Type B pancreatic cell (in vitro differentiated cells): ENCODE data around the gene ANKRD11. TPM values are rescaled to one million over a fixed set of nuclear protein-coding genes. Genes with fewer than 3 reads are reported as not detected.
"Not testable (repeated sequence)": the region's sequence is repeated elsewhere in the genome, so short reads cannot be mapped to it uniquely, and the experiment has no call there.

Experiments used
- DNase-seq: peaks from one replicate; pipeline ENCODE4 v3.0.0; 2021; ENCODE audit warnings: mixed read lengths; ENCODE audit not compliant: unreplicated experiment; ENCODE audit errors: extremely low spot score
- H3K27ac Mint-ChIP-seq: 2 replicates; pipeline ENCODE4 v1.8.0; 2021; ENCODE audit warnings: mild to moderate bottlenecking, mixed read lengths
- H3K27me3 Mint-ChIP-seq: 2 replicates; pipeline ENCODE4 v1.8.0; 2021; ENCODE audit warnings: mixed read lengths
- H3K36me3 Mint-ChIP-seq: 2 replicates; pipeline ENCODE4 v1.8.0; 2021; ENCODE audit warnings: mixed read lengths
- H3K4me1 Mint-ChIP-seq: one replicate; pipeline ENCODE4 v1.8.0; 2021; ENCODE audit warnings: mixed read lengths; ENCODE audit not compliant: unreplicated experiment
- H3K4me3 Mint-ChIP-seq: 2 replicates; pipeline ENCODE4 v1.8.0; 2021; ENCODE audit warnings: mild to moderate bottlenecking, mixed read lengths
- H3K9me3 Mint-ChIP-seq: 2 replicates; pipeline ENCODE4 v1.8.0; 2021; ENCODE audit warnings: mixed read lengths
- total RNA-seq: library from RNA; stranded (reverse); gene quantifications from 2 replicates; pipeline ENCODE4 v1.2.1, GENCODE V29; 2021; ENCODE audit warnings: low replicate concordance
- TF ChIP-seq, protein P1 (sequence below): fragments of 200-600 bp; sonication (generic); conservative IDR thresholded peaks from 2 replicates; pipeline ENCODE4 v1.5.0; 2021; ENCODE audit warnings: antibody characterized with exemption, mild to moderate bottlenecking

The ANKRD11 gene
- total RNA-seq, 1 donor from 2014 or later: 153 TPM

DNA sequence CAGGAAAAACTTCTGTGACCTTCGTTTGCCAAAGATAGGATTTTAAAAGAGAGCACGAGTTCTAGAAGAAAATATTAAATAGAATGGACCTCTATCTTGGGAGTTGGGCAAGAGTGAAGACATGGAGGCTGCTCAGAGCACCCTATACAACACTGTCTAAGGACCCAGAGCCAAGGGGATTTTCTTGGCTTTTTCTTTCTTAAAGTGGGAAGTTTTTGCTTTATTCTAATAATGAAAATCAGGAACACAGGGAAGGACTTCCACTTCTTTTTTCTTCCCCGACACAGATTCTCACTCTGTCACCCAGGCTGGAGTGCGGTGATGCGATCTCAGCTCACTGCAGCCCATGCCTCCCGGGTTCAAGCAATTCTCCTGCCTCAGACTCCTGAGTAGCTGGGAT lies 178.7 kb downstream of the ANKRD11 start:
- DNase-seq: no peak
- TF ChIP-seq, protein P1, sequence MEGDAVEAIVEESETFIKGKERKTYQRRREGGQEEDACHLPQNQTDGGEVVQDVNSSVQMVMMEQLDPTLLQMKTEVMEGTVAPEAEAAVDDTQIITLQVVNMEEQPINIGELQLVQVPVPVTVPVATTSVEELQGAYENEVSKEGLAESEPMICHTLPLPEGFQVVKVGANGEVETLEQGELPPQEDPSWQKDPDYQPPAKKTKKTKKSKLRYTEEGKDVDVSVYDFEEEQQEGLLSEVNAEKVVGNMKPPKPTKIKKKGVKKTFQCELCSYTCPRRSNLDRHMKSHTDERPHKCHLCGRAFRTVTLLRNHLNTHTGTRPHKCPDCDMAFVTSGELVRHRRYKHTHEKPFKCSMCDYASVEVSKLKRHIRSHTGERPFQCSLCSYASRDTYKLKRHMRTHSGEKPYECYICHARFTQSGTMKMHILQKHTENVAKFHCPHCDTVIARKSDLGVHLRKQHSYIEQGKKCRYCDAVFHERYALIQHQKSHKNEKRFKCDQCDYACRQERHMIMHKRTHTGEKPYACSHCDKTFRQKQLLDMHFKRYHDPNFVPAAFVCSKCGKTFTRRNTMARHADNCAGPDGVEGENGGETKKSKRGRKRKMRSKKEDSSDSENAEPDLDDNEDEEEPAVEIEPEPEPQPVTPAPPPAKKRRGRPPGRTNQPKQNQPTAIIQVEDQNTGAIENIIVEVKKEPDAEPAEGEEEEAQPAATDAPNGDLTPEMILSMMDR: no peak

DNA sequence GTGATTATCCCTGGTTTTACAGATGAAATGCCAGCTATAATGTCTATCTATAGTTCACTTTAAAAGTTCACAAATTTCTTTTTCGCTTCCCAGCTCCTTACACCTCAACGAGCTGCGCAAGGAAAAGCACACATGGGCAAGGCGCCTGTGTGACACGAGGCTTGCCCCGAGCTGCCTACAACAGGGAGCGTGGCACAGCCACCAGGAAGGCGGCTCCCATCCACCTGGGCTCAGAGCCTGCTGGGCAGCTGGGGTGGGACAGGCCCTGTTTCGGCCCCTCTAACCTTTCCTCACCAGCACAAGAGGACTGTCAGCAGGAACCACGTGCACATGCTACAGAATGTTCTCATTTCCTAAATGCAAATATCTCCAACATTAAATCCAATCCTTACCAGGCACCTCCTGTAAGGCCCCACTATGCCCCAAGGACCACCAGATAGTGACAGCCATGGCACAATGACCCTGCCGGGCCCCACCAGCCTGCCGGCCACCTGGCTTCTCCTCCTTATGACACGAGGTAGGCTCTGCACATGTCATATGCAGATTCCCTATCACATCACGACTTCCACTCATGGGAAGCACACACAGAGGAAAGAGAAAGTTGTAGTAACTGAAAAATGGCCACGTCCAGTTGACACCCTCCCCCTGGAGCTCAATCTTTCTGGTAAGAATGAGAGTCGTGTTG lies 180.8 kb downstream of the ANKRD11 start:
- H3K4me3 Mint-ChIP-seq: no peak overlapping the region
- peaks cover 7% of the 10 kb centered on the region for H3K36me3 Mint-ChIP-seq
- no peaks in the 10 kb centered on the region for H3K27me3 Mint-ChIP-seq
- H3K9me3 Mint-ChIP-seq: no peaks in the 10 kb centered on the region
- H3K4me1 Mint-ChIP-seq: peaks cover 11% of the 10 kb centered on the region
- DNase-seq: no peak
- H3K27ac Mint-ChIP-seq: peak overlapping the region; percentile 20
- TF ChIP-seq, protein P1: no peak

More for the DNA sequence above, 178.7 kb downstream of the ANKRD11 start:
- Mint-ChIP-seq H3K4me1 (peaks cover 26% of the 10 kb centered on the region), H3K36me3 (peaks cover 9% of the 10 kb centered on the region), H3K4me3 (no peak overlapping the region), H3K27me3 (no peaks in the 10 kb centered on the region), H3K9me3 (no peaks in the 10 kb centered on the region), H3K27ac (peak overlapping the region; percentile 81)

DNA sequence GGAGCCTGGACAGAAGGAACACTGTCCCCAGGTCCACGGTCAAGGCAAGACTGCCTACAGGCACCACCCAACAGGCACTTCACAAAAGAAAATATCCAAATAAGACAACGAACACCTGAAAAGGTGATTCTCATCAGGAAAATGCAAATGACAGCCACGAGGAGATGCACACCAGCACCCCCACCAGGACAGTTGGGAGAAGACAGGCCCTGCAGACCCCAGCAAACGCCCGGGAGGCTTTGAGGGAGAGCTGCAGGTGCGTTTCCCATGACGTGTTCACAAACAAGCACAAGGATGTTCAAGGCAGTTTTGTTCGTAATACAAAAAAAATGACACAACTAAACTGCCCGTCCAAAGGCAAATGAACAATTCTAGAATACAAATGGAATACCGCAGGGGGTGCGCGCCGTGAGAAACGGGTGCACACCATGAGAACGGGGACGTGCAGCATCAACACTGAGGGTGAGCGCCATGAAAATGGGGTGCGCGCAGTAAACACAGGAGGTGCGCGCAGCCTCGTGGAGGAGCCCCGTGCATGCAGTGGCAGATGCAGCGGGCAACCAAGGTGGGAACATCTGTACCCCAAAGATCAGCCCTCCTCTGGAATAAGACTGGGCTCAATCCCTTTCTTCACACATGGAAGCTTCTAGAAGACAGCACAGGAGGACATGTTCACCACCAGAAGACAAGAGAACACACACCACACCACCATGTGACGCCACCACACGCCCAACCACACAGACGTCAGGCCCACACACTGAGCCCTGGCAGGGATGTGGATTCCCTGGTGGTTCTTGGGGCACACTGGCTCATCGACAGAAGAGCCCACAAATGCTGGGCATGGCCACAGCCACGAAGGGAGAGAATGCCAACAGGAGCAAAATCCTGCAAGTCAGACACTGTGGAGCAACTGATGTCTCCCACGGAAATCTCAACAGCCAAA lies 181.7 kb downstream of the ANKRD11 start:
- peak overlapping the region; percentile 60 for H3K27ac Mint-ChIP-seq
- peaks cover 2% of the 10 kb centered on the region for H3K4me1 Mint-ChIP-seq
- H3K27me3 Mint-ChIP-seq: no peaks in the 10 kb centered on the region
- H3K4me3 Mint-ChIP-seq: no peak overlapping the region
- H3K36me3 Mint-ChIP-seq: peaks cover 10% of the 10 kb centered on the region
- no peak for DNase-seq
- no peaks in the 10 kb centered on the region for H3K9me3 Mint-ChIP-seq
- TF ChIP-seq, protein P1: peak; percentile 69

DNA sequence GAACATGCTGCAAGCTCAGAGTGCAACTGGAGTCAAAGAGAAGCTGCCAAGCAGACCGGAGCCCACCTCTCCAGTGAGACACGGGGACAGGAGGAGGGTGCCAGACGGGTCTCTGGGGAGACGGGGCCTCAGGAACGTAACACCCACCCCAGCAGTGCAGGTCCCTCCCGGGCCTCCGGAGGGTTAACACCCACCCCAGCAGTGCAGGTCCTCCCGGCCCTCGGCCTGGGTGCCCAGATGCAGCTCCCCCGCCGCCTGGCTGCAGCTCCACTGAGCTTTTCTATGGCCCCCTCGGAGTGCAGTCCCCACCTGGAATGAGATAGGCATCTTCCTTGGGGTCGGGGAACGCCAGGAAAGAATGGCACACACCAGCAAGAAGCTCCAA lies 182.9 kb downstream of the ANKRD11 start:
- Mint-ChIP-seq H3K27ac (peak overlapping the region; percentile 55), H3K9me3 (no peaks in the 10 kb centered on the region), H3K36me3 (peaks cover 15% of the 10 kb centered on the region), H3K4me3 (no peak overlapping the region), H3K4me1 (peaks cover 7% of the 10 kb centered on the region), H3K27me3 (no peaks in the 10 kb centered on the region)
- DNase-seq: no peak
- TF ChIP-seq, protein P1: no peak

DNA sequence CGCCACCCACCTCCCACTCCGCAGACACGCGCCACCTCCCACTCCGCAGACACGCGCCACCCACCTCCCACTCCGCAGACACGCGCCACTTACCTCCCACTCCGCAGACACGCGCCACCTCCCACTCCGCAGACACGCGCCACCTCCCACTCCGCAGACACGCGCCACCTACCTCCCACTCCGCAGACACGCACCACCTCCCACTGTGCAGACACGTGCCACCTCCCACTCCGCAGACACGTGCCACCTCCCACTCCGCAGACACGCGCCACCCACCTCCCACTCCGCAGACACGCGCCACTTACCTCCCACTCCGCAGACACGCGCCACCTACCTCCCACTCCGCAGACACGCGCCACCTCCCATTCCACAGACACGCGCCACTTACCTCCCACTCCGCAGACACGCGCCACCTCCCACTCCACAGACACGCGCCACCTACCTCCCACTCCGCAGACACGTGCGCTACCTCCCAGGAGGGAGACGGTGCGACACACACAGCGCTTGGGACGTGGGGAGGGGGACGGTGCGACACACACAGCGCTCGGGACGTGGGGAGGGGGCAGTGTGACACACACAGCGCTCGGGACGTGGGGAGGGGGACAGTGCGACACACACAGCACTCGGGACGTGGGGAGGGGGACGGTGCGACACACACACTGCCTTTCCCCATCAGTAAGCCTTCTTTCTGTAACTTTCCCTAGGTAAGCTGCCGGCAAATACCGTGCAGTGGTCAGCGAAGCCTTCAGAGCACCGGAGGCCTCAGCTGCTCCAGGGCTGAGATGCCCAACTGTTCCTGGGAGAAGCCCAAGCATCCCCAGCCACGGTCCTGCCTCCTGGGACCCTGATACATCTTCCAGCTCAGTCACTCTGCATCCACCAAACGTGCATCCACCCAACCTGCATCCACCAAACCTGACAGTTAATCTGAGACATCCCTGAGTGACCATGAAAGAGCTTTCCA lies 183.6 kb downstream of the ANKRD11 start:
- not testable (repeated sequence) for H3K4me1 Mint-ChIP-seq, H3K27me3 Mint-ChIP-seq, H3K4me3 Mint-ChIP-seq, DNase-seq, H3K9me3 Mint-ChIP-seq
- Mint-ChIP-seq H3K27ac (peak overlapping the region; percentile 55), H3K36me3 (peaks cover 15% of the 10 kb centered on the region)
